HFFc6 (cell line): Measurements from ENCODE around the gene SLC19A1. TPM values are rescaled to one million over a fixed set of nuclear protein-coding genes. Genes with fewer than 3 reads are reported as not detected.

ENCODE experiments used
- microRNA-seq: library from miRNA; unstranded; fragments of <30 nt; microRNA quantifications from one replicate; pipeline ENCODE4, GENCODE V29; 2019
- total RNA-seq, 6 experiments: library from RNA; stranded (reverse); fragmentation: NEBNext Ultra II Directional; extraction: Animal tissue kit (Norgen Biotek cat#: 25700); gene quantifications; 2 replicates in 1 of 6; 3 replicates in 5 of 6; pipeline ENCODE4 v1.2.3, GENCODE V29; 2021

The SLC19A1 gene
- total RNA-seq, 6 experiments from 2014 or later, result 12.3 to 15.9 (median 14.6) TPM

Small RNA genes within 50 kb of the gene (microRNA-seq; reads per million reads assigned to microRNA genes)
- gene MIR6815, result 9.3 reads per million, percentile 7 among the genes with 10 or more reads in this experiment

Other genes with a start within 250 kb of the SLC19A1 start
- 10 to 100 TPM; 39.8 to 93.5 (median 86.8) TPM for gene COL18A1, start 137.3 kb downstream of the SLC19A1 start, total RNA-seq
- gene PCBP3, start 101.3 kb upstream of the SLC19A1 start, total RNA-seq, result not detected